Measurements from ENCODE around the gene ACOX2.

Gene ACOX2

DNA sequence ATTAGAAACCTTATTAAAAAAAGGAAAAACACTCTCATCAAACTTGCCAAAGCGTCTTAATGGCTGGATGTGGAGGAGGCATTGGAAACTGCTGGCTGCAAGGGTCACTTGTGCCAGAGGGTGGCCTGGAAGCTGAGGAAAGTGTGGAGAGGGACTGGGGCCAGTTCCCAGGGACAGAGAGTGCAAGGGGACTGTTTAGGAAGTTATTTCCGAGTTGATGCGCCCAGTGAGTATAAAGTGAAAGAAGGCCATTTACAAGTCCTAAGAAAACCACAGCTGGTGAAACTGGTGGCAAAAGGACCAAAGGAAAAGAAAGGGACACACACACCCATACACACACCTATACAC lies 52.3 kb downstream of the ACOX2 start:
- no peak for DNase-seq (ENCODE audit: extremely low spot score)
- no peak for TF ChIP-seq L3MBTL2 (conservative IDR thresholded peaks at IDR 0.05)
- no peak for TF ChIP-seq LEF1 (IDR thresholded peaks at IDR 0.05; ENCODE audit: borderline replicate concordance)
- TF ChIP-seq SUZ12 (IDR thresholded peaks at IDR 0.05), result no peak
- TF ChIP-seq ELF4 (IDR thresholded peaks at IDR 0.05), result no peak
- TF ChIP-seq CTBP1 (IDR thresholded peaks at IDR 0.05; ENCODE audit: borderline replicate concordance), result no peak
- TF ChIP-seq NFRKB (IDR thresholded peaks at IDR 0.05), result no peak
- no peak for TF ChIP-seq ZNF384 (IDR thresholded peaks at IDR 0.05)
- no peak for TF ChIP-seq FOXM1 (IDR thresholded peaks at IDR 0.05; ENCODE audit: borderline replicate concordance)
- TF ChIP-seq TARDBP (IDR thresholded peaks at IDR 0.05), result no peak
- TF ChIP-seq, protein P1, sequence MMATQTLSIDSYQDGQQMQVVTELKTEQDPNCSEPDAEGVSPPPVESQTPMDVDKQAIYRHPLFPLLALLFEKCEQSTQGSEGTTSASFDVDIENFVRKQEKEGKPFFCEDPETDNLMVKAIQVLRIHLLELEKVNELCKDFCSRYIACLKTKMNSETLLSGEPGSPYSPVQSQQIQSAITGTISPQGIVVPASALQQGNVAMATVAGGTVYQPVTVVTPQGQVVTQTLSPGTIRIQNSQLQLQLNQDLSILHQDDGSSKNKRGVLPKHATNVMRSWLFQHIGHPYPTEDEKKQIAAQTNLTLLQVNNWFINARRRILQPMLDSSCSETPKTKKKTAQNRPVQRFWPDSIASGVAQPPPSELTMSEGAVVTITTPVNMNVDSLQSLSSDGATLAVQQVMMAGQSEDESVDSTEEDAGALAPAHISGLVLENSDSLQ (IDR thresholded peaks at IDR 0.05), result no peak
- TF ChIP-seq FOXK2 (IDR thresholded peaks at IDR 0.05), result no peak
- TF ChIP-seq ARNT (IDR thresholded peaks at IDR 0.05), result no peak
- no peak for TF ChIP-seq FOXA1 (IDR thresholded peaks at IDR 0.05)
- no peak for TF ChIP-seq BHLHE40 (IDR thresholded peaks at IDR 0.05; ENCODE audit: borderline replicate concordance)
- TF ChIP-seq SP1 (IDR thresholded peaks at IDR 0.05), result no peak
- no peak for TF ChIP-seq HDGF (IDR thresholded peaks at IDR 0.05; ENCODE audit: borderline replicate concordance)
- ChIA-PET POLR2A (no interaction called here), CTCF (interaction anchor here (1.2 kb wide), 1 partner anchor 185 kb away, joined by 3 read pairs; no protein-coding TSS in a partner anchor)

DNA sequence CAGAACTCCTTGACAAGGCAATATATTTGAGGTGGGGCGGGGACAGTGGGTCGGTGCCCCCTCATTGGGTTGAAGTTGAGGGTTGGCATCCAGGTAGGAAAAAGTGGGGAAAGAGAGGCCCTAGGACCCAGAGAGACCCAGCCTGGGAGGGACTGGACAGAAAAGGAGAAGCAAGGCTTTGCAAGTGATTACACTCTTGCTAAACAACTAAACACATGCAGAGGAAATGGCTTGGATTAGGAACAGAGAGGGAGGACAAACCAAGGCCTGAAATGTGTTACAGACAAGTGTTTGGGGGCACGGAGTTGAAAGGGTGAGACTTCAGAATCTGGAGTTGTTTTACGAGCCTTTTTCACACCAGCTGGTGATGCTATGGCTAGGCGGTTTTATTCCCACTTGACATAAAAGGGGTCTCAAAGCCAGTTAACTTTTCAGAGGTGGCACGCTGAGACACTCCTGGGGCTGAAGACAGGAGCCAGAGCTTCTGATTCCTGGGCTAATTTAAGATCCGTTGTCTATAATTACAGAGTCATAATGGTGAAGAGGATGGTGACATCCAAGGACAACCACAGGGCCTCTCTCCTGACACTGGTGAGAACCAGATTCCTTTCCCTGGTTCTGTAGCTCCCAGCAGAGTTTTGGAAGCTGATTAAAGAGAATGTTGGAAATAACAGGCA lies 52.8 kb downstream of the ACOX2 start:
- POLR2A ChIA-PET, result no interaction called here
- CTCF ChIA-PET, result interaction anchor here (0.7 to 1.2 kb wide), 2 partner anchors 72 to 184 kb away, joined by 3 to 4 read pairs; no protein-coding TSS in a partner anchor
- no peak for DNase-seq (ENCODE audit: extremely low spot score)
- no peak for TF ChIP-seq FOXA1 (IDR thresholded peaks at IDR 0.05)
- TF ChIP-seq ARNT (IDR thresholded peaks at IDR 0.05), result no peak
- TF ChIP-seq SUZ12 (IDR thresholded peaks at IDR 0.05), result no peak
- TF ChIP-seq HDGF (IDR thresholded peaks at IDR 0.05; ENCODE audit: borderline replicate concordance), result no peak
- TF ChIP-seq, protein P1 (IDR thresholded peaks at IDR 0.05), result no peak
- TF ChIP-seq ELF4 (IDR thresholded peaks at IDR 0.05), result no peak
- no peak for TF ChIP-seq FOXM1 (IDR thresholded peaks at IDR 0.05; ENCODE audit: borderline replicate concordance)
- TF ChIP-seq ZNF384 (IDR thresholded peaks at IDR 0.05), result no peak
- TF ChIP-seq L3MBTL2 (conservative IDR thresholded peaks at IDR 0.05), result no peak
- TF ChIP-seq SP1 (IDR thresholded peaks at IDR 0.05), result no peak
- TF ChIP-seq LEF1 (IDR thresholded peaks at IDR 0.05; ENCODE audit: borderline replicate concordance), result no peak

DNA sequence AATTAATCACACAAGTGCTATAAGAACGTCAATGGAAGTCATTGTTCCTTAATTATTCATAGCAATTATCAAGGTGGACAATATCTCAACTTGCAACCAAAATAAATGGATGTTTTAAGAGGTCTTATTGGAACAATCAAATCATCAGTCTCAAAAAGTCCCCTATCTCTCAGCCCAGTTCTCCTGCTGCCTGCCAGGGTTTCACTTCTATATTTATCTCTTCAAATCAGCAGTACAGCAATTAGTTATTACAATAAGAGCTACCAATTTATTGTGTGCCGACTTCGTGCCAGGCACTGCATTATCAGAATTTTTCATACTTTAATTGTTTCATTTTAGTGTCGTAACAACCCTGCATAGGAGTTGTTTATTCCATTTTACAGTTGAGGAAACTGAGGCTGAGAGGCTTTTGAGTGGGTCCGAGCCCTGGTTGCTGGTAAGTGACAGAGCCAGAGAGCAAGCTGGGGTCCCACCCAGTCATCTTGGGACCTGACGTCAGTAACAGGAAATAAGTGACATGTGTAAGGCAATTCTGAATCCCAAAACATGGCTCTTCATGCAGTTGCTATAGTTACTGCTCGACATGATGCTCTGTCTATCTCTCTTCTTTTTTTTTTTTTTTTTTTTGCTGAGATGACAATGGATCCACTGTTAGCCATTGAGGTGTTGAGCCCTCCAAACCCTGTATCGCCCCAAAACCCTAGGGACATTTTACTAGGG lies 53.9 kb downstream of the ACOX2 start:
- CTCF ChIA-PET, result interaction anchor here (0.7 kb wide), 1 partner anchor 73 kb away, joined by 4 read pairs; no protein-coding TSS in a partner anchor
- POLR2A ChIA-PET, result no interaction called here
- TF ChIP-seq BHLHE40 (IDR thresholded peaks at IDR 0.05; ENCODE audit: borderline replicate concordance), result no peak
- TF ChIP-seq SP1 (IDR thresholded peaks at IDR 0.05), result no peak
- TF ChIP-seq FOXA1 (IDR thresholded peaks at IDR 0.05), result no peak
- no peak for TF ChIP-seq CTBP1 (IDR thresholded peaks at IDR 0.05; ENCODE audit: borderline replicate concordance)
- TF ChIP-seq LEF1 (IDR thresholded peaks at IDR 0.05; ENCODE audit: borderline replicate concordance), result no peak
- TF ChIP-seq, protein P1 (IDR thresholded peaks at IDR 0.05), result no peak
- no peak for TF ChIP-seq L3MBTL2 (conservative IDR thresholded peaks at IDR 0.05)
- no peak for TF ChIP-seq ZNF384 (IDR thresholded peaks at IDR 0.05)
- no peak for TF ChIP-seq FOXK2 (IDR thresholded peaks at IDR 0.05)
- no peak for TF ChIP-seq ARNT (IDR thresholded peaks at IDR 0.05)
- TF ChIP-seq NFRKB (IDR thresholded peaks at IDR 0.05), result no peak
- TF ChIP-seq FOXM1 (IDR thresholded peaks at IDR 0.05; ENCODE audit: borderline replicate concordance), result no peak
- no peak for TF ChIP-seq HDGF (IDR thresholded peaks at IDR 0.05; ENCODE audit: borderline replicate concordance)
- TF ChIP-seq ELF4 (IDR thresholded peaks at IDR 0.05), result no peak
- no peak for TF ChIP-seq SUZ12 (IDR thresholded peaks at IDR 0.05)
- TF ChIP-seq TARDBP (IDR thresholded peaks at IDR 0.05), result no peak
- DNase-seq (ENCODE audit: extremely low spot score), result no peak

DNA sequence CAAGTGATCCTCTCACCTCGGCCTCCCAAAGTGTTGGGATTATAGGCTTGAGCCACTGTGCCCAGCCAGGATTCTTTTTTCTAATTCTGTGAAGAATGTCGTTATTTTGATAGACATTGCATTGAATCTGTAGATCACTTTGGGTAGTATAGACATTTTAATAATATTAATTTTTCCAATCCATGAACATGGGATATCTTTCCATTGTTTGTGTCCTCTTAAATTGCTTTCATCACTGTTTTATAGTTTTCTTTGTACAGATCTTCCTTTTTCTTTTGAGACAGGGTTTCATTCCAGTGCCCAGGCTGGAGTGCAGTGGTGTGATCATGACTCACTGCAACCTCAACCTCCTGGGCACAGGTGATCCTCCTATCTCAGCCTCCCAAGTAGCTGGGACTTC lies 56.7 kb downstream of the ACOX2 start:
- TF ChIP-seq FOXA1 (IDR thresholded peaks at IDR 0.05), result no peak
- TF ChIP-seq L3MBTL2 (conservative IDR thresholded peaks at IDR 0.05), result no peak
- TF ChIP-seq, protein P1 (IDR thresholded peaks at IDR 0.05), result no peak
- ChIA-PET CTCF (no interaction called here), POLR2A (no interaction called here)
- DNase-seq (ENCODE audit: extremely low spot score), result no peak

DNA sequence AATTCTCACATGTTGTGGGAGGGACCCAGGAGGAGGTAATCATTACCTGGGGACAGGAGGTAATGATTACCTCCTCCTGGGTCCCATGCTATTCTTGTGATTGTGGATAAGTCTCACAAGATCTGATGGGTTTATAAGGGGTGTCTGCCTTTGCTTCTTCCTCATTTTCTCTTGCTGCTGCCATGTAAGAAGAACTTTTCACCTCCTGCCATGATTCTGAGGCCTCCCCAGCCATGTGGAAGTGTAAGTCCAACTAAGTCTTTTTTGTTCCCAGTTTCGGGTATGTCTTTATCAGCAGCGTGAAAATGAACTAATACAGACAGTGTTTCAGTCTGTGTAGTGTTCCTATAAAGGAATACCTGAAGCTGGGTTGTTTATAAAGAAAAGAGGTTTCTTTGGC lies 58.2 kb downstream of the ACOX2 start:
- ChIA-PET CTCF (no interaction called here), POLR2A (no interaction called here)
- no peak for TF ChIP-seq ZNF384 (IDR thresholded peaks at IDR 0.05)
- TF ChIP-seq FOXA1 (IDR thresholded peaks at IDR 0.05), result no peak
- TF ChIP-seq TARDBP (IDR thresholded peaks at IDR 0.05), result no peak
- no peak for TF ChIP-seq ELF4 (IDR thresholded peaks at IDR 0.05)
- no peak for TF ChIP-seq L3MBTL2 (conservative IDR thresholded peaks at IDR 0.05)
- no peak for TF ChIP-seq FOXM1 (IDR thresholded peaks at IDR 0.05; ENCODE audit: borderline replicate concordance)
- TF ChIP-seq ARNT (IDR thresholded peaks at IDR 0.05), result no peak
- no peak for TF ChIP-seq SUZ12 (IDR thresholded peaks at IDR 0.05)
- no peak for TF ChIP-seq CTBP1 (IDR thresholded peaks at IDR 0.05; ENCODE audit: borderline replicate concordance)
- TF ChIP-seq SP1 (IDR thresholded peaks at IDR 0.05), result no peak
- TF ChIP-seq, protein P1 (IDR thresholded peaks at IDR 0.05), result no peak
- no peak for TF ChIP-seq BHLHE40 (IDR thresholded peaks at IDR 0.05; ENCODE audit: borderline replicate concordance)
- no peak for TF ChIP-seq HDGF (IDR thresholded peaks at IDR 0.05; ENCODE audit: borderline replicate concordance)
- TF ChIP-seq LEF1 (IDR thresholded peaks at IDR 0.05; ENCODE audit: borderline replicate concordance), result no peak
- TF ChIP-seq NFRKB (IDR thresholded peaks at IDR 0.05), result no peak
- no peak for TF ChIP-seq FOXK2 (IDR thresholded peaks at IDR 0.05)
- DNase-seq (ENCODE audit: extremely low spot score), result no peak

Data from HEK293T (cell line).